Measurements from ENCODE around the gene MUC5B.

The MUC5B gene

GRCh38 chr11:1280116-1281035 lies 57.5 kb downstream of the MUC5B start:
- DNase-seq (ENCODE audit: low spot score), result no peak
- no peak for FAIRE-seq

- DNase-seq (ENCODE audit: low spot score) (no peak), FAIRE-seq (no peak)
Observed at GRCh38 chr11:1281326-1281973, 58.6 kb downstream of the MUC5B start.

GRCh38 chr11:1281974-1282365 lies 59.1 kb downstream of the MUC5B start:
- FAIRE-seq (no peak), DNase-seq (ENCODE audit: low spot score) (no peak)

- FAIRE-seq (no peak), DNase-seq (ENCODE audit: low spot score) (no peak)
Observed at GRCh38 chr11:1283091-1283511, 60.2 kb downstream of the MUC5B start.

- FAIRE-seq, result no peak
- no peak for DNase-seq (ENCODE audit: low spot score)
Observed at GRCh38 chr11:1283906-1284305, 61.0 kb downstream of the MUC5B start.

- DNase-seq (ENCODE audit: low spot score) (no peak), FAIRE-seq (no peak)
Observed at GRCh38 chr11:1285316-1285744, 62.5 kb downstream of the MUC5B start.

- FAIRE-seq, result no peak
- DNase-seq (ENCODE audit: low spot score), result no peak
Observed at GRCh38 chr11:1285876-1286275, 63.0 kb downstream of the MUC5B start.

- DNase-seq (ENCODE audit: low spot score) (no peak), FAIRE-seq (no peak)
Observed at GRCh38 chr11:1287928-1288327, 65.1 kb downstream of the MUC5B start.

GRCh38 chr11:1288426-1289151 lies 65.7 kb downstream of the MUC5B start:
- no peak for DNase-seq (ENCODE audit: low spot score)
- no peak for FAIRE-seq

GRCh38 chr11:1289211-1289935 lies 66.5 kb downstream of the MUC5B start:
- FAIRE-seq (no peak), DNase-seq (ENCODE audit: low spot score) (no peak)

- DNase-seq (ENCODE audit: low spot score) (no peak), FAIRE-seq (no peak)
Observed at GRCh38 chr11:1290052-1291040, 67.5 kb downstream of the MUC5B start.

- no peak for FAIRE-seq
Observed at GRCh38 chr11:1291295-1292017, 68.6 kb downstream of the MUC5B start.

GRCh38 chr11:1292018-1292643 lies 69.3 kb downstream of the MUC5B start:
- FAIRE-seq, result no peak
- DNase-seq (ENCODE audit: low spot score), result no peak

More at GRCh38 chr11:1291295-1292017, 68.6 kb downstream of the MUC5B start:
- no peak for DNase-seq (ENCODE audit: low spot score)

- FAIRE-seq (no peak), DNase-seq (ENCODE audit: low spot score) (no peak)
Observed at GRCh38 chr11:1292644-1293618, 70.1 kb downstream of the MUC5B start.

GRCh38 chr11:1293619-1294015 lies 70.8 kb downstream of the MUC5B start:
- FAIRE-seq, result no peak
- no peak for DNase-seq (ENCODE audit: low spot score)

- FAIRE-seq (no peak), DNase-seq (ENCODE audit: low spot score) (no peak)
Observed at GRCh38 chr11:1295086-1295485, 72.2 kb downstream of the MUC5B start.

GRCh38 chr11:1295591-1295990 lies 72.7 kb downstream of the MUC5B start:
- FAIRE-seq, result no peak
- DNase-seq (ENCODE audit: low spot score), result no peak

- FAIRE-seq (no peak), DNase-seq (ENCODE audit: low spot score) (no peak)
Observed at GRCh38 chr11:1296287-1296686, 73.4 kb downstream of the MUC5B start.

All from RCC 7860 (cell line).